GM18858 (cell line): Measurements from ENCODE around the gene KISS1R.

ENCODE experiments used
- ATAC-seq: cut with Tn5 transposase; IDR thresholded peaks from one replicate; pipeline ENCODE4 v1.9.1; 2021; ENCODE audit not compliant: unreplicated experiment

The KISS1R gene

GRCh38 chr19:919199-920050 is 2.3 kb downstream of the KISS1R start:
- no peak for ATAC-seq

GRCh38 chr19:920051-920864 is 3.1 kb downstream of the KISS1R start:
- no peak for ATAC-seq

GRCh38 chr19:924553-925086 is 7.5 kb downstream of the KISS1R start:
- ATAC-seq, result no peak

- ATAC-seq, result peak; percentile 26
Measured at GRCh38 chr19:925087-925525, 8.0 kb downstream of the KISS1R start.

- ATAC-seq, result peak; percentile 49
Measured at GRCh38 chr19:925526-926322, 8.6 kb downstream of the KISS1R start, which contains the start of gene ARID3A. ARID3A (plus strand) TSS chr19:926035; CDS start chr19:929529, 3,494 bp downstream.

- ATAC-seq, result no peak
Measured at GRCh38 chr19:926323-926588, 9.1 kb downstream of the KISS1R start.

GRCh38 chr19:926589-927350 is 9.6 kb downstream of the KISS1R start:
- ATAC-seq, result no peak

- ATAC-seq, result no peak
Measured at GRCh38 chr19:927351-927779, 10.2 kb downstream of the KISS1R start.

- ATAC-seq, result no peak
Measured at GRCh38 chr19:927780-928401, 10.8 kb downstream of the KISS1R start.

GRCh38 chr19:928471-929202 is 11.5 kb downstream of the KISS1R start:
- ATAC-seq, result no peak

- ATAC-seq, result no peak
Measured at GRCh38 chr19:929203-929890, 12.2 kb downstream of the KISS1R start.

GRCh38 chr19:929891-930258 is 12.7 kb downstream of the KISS1R start:
- ATAC-seq, result no peak

GRCh38 chr19:931860-932647 is 14.9 kb downstream of the KISS1R start:
- ATAC-seq, result no peak

- no peak for ATAC-seq
Measured at GRCh38 chr19:932648-933552, 15.8 kb downstream of the KISS1R start.

GRCh38 chr19:933553-933882 is 16.4 kb downstream of the KISS1R start:
- ATAC-seq, result no peak

- ATAC-seq, result no peak
Measured at GRCh38 chr19:934197-934840, 17.2 kb downstream of the KISS1R start.
